GM19452 (cell line): ENCODE measurements around the gene PDPR.
"Not testable (repeated sequence)": the region's sequence is repeated elsewhere in the genome, so short reads cannot be mapped to it uniquely, and the experiment has no call there.

ENCODE experiments used
- ATAC-seq: cut with Tn5 transposase; IDR thresholded peaks from one replicate; pipeline ENCODE4 v1.9.1; 2021; ENCODE audit not compliant: unreplicated experiment

PDPR gene

DNA sequence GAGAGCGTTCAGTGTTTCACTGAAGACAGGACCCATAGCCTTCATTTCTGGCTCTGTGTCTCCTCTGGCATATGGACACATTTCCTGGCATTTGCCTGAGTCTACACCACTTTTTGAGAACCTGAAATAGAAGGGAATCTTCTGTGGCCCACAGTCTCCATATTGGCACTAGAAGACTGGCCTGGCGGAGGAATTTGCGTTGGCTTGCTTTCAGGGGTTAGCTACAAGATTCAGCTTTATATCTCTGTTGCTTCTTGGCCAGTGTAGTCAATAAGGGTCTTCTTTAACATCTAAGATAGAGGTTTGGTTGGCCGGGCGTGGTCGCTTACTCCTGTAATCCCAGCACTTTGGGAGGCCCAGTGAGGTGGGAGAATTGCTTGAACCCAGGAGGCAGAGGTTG, 46.7 kb downstream of the PDPR start:
- ATAC-seq, result no peak

DNA sequence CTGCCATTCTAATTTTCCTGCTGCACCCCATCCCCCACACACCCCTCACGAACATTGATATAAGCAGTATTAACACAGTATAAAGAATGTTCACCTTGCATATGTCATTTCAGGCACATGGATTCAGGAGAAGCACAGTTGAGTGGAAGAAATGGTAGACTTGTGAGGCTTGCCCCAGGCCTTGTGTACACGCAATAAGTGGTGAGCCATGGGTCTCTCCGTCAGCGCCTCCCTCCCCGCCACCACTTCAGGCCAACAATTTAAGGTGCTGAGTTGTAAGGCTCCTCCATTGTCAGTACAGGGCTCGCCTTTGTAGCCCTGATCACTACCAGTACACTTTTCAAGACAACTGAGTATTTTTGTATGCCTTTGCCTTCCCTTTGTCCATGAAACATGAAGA, 47.2 kb downstream of the PDPR start:
- ATAC-seq, result no peak

DNA sequence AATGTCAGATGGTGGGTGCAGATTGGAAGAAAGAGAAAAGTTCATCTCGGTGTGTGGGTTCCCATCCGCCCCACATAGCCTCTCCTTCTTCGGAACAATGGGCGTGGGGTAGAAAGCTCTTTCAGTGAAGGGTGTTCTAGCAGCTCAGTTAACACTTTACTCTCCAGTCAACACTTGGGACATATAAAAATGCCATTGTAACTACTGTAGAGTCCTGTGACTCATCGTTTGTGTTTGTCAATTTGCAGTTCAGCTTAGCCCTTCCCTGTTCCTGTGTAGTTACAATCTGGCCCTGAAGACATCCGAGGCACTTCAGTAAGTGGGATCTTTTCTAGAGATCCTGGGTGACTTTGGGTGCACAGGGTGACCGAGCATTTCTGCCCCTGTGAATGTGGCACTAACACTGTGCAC, 47.9 kb downstream of the PDPR start:
- no peak for ATAC-seq

DNA sequence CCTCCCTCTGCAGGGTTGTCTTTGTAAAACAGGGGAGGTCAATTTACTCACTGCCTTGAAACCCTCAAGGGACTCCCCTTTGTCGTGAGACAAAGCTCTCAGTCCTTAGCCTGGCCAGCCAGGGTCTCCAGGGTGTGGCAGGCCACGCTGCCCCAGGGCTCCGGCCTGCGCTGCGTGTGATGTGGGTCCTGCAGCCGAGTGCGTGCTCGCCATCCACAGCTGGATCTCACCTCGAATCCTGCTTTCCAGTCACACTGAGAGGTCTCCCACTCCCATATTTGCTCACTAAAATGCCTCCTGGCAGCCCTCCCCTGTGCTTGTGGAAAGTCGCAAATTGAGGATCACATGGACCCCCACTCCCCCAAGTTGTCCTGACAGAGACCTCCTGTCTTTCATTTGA, 49.5 kb downstream of the PDPR start:
- no peak for ATAC-seq

DNA sequence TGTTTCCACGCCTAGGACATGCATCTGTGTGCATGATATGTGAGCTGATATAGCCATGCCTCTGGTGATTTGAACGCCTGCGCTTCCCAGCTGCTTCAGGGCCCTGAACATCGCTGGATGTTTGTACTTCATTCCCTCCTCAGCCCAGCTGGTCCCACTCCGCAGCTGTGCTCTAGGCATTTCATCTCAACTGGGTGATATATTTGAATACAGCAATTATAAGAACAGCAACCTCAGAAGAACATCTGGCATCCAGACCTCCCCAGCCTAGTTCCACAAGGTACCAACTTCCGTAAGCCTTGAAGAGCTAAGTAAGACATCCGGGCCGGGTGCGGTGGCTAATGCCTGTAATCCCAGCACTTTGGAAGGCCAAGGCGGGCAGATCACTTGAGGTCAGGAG, 52.6 kb downstream of the PDPR start:
- ATAC-seq, result not testable (repeated sequence)

DNA sequence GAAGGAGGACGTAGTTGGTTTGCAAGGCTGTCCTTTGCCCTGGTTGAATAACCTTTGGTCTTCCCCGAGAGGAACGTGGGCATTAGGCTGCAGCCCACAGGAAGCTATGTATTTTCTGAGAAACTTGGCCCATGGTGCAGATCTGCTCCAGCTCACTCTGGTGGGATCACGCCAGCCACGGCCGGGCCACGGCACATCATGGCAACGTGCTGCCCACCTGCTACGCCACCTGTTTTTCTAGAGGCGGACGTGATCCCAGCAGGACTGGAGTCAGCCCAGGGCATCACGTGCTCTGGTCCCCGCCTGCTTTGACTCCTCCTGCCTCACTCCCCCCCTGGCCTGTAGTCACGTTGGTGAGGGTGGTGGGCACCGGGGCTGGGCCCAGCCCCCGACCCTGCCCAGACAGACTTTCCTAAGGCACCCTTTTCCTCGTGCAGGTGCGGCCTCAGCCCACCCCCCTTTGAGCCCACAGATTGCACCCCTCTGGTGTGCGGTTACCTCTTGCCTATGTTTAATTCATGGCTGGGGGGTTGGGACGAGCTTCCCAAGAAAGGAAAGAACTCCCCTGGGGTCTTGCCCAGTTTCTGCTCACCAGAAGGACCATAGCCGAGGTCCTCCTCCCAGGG, 59.2 kb downstream of the PDPR start, which contains the start of gene CLEC18C:
CLEC18C (plus strand) TSS at position 576 of the 626 bp plus-strand sequence. CDS start 492 bp downstream, outside the sequence.
- not testable (repeated sequence) for ATAC-seq

DNA sequence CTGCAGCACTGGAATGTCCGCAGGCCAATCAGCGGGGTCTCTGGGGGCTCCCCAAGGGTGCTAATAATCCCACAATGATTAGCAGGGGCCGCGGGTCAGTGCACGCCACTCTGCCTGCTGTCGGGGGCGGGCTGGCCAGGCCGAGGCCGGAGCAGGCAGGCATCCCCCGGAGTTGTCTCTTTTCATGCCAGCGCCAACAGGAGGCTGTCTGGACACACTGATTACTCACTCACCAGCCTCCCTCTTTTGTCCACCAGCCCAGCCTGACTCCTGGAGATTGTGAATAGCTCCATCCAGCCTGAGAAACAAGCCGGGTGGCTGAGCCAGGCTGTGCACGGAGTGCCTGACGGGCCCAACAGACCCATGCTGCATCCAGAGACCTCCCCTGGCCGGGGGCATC, 59.8 kb downstream of the PDPR start:
- not testable (repeated sequence) for ATAC-seq

DNA sequence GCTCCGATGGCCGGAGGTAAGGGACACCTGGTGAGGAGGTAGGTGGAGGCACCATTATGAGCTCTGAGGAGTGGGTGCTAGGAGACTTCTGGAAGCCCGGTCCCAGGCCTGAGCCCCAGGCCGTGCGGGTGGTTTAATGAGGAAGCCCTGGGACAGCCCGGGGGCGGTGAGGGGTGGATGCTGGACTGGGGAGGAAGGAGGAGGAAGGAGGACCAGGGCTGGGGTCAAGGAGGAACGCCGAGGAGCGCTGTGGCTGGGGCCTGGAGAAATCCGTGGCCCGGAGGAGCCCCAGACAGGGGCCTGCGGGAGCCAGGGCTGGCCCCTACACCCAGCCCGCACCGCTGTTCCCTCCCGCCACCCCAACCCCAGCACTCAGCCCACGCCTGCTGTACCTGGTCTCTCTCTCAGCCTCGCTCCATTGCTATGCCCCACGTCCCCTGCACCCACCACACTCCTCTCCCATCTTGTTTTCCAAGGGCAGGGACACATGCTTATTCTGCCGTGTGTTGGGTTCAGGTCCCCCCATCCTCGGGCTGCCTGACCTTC, 60.3 kb downstream of the PDPR start:
- ATAC-seq, result not testable (repeated sequence)

DNA sequence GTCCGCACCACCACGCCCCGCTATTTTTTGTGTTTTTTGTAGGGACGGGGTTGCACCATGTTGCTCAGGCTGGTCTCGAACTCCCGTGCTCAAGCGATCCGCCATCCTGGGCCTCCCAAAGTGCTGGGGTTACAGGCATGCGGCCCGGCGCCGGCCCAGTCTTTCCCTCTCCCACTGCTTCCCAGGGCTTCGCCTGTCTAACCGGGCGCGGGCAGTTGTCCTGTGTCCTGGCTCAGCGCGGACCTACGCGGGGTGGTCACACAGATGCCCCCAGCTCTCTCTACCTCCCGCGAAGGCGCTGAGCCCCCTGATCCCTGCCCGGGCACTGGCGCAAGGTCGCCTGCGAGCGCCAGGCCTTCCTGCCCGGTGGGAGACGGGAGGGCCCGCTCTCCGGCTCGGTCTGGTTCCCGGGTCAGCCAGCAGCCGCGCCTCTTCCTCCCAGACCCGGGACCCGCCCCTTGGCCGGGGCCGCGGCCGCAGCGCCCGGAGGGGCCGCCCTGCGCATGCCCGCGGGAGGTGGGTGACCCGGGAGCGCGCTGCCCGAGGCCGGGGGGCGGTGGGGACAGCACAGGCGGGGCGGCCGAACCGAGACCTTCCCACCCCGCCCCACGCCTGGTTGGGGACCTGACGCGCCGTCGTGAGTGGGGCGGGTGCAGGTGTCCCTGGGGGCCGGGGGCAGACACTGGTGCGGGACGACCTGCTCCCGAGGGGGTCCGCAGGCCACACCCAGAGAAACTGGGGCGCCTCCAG, 73.9 kb downstream of the PDPR start:
- ATAC-seq, result not testable (repeated sequence)

DNA sequence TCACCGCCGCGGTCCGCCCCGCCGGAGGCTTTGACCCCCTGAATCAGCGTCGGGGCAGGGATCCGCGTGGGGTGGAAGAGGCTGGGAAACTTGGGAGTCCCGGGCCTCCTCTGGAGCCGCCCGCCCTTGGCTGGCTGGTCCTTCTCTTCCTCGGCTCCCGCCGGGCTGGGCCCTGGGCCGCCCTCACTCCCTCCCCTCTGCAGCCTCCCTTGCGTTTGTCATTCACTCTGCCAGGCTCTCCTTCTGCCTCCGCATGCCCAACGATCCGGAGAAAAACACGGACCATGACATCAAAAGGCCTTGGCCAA, 74.4 kb downstream of the PDPR start:
- ATAC-seq, result not testable (repeated sequence)

DNA sequence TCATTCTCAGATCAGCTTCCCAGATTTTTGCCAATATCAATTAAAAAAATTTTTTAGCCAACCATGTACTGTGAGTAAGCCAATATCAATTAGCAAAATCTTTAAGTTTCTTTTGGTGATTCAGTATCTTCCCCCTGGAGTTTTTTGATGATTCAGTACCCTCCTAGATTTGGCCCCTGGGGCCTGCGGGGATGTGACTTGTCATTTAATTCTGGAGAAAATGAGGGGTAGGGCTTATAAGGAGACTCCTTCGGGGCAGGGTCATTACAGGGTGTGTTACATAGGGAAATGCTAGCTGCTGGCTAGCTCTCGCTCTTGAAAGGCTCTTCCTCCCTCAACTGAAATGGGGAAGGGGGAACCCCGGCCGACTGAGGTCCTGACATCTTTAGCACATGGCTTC, 76.4 kb downstream of the PDPR start:
- ATAC-seq, result not testable (repeated sequence)

DNA sequence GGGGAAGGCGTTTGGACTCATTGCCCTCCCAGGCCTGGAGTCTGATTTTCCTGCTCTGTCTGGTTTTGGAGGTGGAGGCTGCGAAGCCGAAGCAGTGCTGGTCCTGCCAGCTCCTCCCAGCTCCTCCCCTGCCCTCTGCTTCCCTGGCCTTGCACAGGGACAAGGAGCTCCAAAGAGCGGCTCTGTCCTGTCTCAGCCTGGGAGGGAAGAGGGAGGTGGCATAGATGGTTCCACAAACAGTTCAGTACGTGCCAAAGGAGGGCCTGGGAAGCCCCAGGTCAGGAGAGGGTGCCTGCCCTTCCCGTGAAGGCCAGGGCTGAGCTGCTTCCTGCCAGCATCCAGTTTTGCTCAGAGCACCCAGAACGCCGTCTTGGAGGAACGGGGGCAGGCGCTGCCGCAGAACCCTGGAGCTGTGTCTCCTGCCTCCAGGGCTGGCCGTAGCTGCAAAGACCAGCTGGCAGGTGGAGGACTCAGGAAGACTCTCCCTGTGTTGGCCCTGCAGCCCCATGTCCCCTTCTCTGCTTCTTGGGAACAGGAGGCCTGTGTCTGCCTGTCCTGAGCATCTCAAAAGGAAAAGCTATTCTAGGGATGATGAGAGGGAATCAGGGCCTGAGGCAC, 82.7 kb downstream of the PDPR start:
- ATAC-seq, result not testable (repeated sequence)

DNA sequence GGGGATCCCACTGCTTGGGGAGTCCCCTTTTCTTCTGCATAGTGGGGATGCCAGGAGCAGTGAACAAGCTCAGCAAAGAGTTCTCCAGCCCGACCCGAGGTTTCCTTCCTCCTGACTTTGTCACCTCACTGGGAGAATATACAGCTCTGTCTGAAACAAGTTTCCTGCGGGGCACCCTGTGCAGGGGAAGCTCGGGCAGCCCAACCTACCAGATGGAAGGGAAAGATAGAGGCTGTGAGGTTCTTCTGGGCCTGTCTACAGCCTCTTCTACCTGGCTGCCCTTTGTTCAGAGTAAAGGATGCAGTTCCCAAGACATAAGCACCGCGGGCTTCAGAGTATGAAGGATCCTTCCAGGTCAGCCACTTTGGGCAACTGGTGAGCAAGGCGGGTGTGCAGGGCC, 83.5 kb downstream of the PDPR start:
- ATAC-seq, result not testable (repeated sequence)

DNA sequence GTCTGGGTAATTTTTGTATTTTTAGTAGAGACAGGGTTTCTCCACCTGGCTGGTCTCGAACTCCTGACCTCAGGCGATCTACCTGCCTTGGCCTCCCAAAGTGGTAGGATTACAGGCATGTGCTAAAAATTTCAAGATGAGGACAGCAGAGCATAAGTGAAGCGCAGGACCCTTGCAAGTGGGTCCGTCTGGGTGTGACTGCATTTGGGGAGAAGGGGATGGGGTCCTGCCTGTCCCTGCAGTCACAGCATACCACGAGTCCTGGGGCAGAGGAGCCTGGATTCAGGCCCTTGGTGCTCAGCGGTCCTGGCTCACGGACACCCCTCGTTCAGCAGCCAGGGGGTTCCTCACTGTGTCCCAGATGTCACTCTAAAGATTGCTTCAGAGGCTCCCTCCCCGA, 84.1 kb downstream of the PDPR start:
- ATAC-seq, result not testable (repeated sequence)

DNA sequence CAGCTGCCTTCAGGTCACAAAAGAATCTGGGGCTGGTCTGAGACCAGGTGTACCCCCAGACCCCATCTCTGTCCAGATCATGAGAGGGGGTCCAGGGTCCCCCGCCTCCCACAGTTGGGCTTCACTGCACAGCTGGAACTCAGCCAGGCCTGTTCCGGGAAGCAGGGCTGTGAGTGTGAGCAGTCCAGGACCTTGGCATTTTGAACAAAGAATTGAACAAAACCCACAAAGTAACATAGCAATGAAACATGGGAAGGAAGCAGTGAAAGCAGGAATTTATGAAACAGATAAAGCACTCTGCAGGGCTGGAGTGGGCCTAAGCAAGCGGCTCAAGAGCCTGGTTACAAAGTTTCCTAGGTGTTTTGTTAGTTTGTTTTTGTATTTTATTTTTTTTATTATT, 84.5 kb downstream of the PDPR start:
- ATAC-seq, result not testable (repeated sequence)

DNA sequence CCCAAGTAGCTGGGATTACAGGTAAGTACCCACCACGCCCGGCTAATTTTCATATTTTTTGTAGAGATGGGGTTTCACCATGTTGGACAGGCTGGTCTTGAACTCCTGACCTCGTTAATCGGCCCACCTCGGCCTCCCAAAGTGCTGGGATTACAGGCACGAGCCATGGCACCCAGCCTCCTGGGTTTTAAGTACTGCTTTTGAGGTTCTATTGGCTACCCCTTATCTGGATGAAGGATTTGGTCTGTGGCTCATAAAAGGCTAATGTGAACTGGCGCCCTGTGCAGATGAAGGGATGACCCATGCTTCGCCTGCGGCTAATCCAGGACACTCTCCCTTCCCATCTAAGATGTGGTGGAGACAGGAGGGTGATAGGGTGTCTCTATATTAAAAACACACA, 85.0 kb downstream of the PDPR start:
- ATAC-seq, result not testable (repeated sequence)

DNA sequence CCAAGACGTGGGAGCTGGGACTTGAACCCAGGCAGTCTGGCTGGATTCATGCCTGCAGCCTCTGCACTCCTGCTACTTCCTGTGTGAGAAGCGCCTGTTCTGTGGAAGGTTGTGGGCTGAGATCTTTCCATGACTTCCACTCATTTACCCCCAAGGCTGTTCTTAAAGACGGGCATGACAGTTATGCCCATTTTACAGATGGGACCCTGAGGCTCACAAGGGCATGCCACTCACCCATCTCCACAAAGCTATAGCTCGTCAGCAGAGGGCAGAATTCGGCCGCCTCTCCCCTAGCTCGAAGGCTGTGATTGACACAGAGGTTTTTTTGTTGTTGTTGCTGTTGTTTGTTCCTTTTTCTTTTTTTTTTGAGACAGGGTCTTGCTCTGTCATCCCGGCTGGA, 85.9 kb downstream of the PDPR start:
- ATAC-seq, result not testable (repeated sequence)

DNA sequence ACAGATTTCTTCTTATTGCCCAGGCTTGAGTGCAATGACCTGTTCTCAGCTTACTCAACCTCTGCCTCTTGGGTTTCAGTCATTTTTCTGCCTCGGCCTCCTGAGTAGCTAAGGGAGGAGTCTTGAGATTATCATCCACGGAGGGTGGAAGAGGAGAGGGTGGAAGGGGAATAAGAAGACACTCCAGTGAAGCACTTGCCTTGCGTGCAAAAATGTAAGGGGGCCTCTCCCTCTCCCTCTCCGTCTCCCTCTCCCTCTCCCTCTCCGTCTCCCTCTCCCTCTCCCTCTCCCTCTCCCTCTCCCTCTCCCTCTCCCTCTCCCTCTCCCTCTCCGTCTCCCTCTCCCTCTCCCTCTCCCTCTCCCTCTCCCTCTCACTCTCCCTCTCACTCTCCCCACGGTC, 89.4 kb downstream of the PDPR start:
- not testable (repeated sequence) for ATAC-seq

DNA sequence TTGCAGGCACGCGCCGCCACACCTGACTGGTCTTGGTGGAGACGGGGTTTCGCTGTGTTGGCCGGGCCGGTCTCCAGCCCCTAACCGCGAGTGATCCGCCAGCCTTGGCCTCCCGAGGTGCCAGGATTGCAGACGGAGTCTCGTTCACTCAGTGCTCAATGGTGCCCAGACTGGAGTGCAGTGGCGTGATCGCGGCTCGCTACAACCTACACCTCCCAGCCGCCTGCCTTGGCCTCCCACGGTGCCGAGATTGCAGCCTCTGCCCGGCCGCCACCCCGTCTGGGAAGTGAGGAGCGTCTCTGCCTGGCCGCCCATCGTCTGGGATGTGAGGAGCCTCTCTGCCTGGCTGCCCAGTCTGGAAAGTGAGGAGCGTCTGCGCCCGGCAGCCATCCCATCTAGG, 89.9 kb downstream of the PDPR start:
- ATAC-seq, result not testable (repeated sequence)

DNA sequence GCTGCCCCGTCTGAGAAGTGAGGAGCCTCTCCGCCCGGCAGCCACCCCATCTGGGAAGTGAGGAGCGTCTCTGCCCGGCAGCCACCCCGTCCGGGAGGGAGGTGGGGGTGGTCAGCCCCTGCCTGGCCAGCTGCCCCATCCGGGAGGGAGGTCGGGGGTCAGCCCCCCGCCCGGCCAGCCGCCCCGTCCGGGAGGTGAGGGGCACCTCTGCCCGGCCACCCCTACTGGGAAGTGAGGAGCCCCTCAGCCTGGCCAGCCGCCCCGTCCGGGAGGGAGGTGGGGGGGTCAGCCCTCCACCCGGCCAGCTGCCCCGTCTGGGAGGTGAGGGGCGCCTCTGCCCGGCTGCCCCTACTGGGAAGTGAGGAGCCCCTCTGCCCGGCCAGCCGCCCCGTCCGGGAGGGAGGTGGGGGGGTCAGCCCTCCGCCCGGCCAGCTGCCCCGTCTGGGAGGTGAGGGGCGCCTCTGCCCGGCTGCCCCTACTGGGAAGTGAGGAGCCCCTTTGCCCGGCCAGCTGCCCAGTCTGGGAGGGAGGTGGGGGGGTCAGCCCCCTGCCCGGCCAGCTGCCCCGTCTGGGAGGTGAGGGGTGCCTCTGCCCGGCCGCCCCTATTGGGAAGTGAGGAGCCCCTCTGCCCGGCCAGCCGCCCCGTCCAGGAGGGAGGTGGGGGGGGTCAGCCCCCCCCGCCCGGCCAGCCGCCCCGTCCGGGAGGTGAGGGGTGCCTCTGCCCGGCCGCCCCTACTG, 90.7 kb downstream of the PDPR start:
- not testable (repeated sequence) for ATAC-seq

DNA sequence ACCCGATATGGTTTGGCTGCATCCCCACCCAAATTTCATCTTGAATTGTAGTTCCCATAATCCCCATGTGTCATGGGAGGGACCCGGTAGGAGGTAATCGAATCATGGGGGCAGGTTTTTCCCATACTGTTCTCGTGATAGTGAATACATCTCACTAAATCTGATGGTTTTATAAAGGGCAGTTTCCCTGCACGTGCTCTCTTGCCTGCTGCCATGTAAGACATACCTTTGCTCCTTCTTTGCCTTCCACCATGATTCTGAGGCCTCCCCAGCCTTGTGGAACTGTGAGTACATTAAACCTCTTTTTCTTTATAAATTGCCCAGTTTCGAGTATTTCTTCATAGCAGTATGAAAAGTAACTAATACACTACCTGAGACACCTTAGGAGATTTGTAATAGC, 92.2 kb downstream of the PDPR start:
- not testable (repeated sequence) for ATAC-seq
